Stomach (tissue), 4 donors: ENCODE results near the gene FAM227B.

Experiments
- POLR2A ChIP-seq, 4 donors: fragments of 450-650 bp; IDR thresholded peaks; one replicate each; pipeline ENCODE4 v1.6.1; 2016; ENCODE audit warnings: antibody characterized with exemption in 4 of 4, control low read depth in 2 of 4, mild to moderate bottlenecking in 1 of 4, moderate library complexity in 1 of 4
- POLR2AphosphoS5 ChIP-seq, 3 donors: sonication (generic); formaldehyde crosslinking; IDR thresholded peaks; one replicate each; pipeline ENCODE4 v1.6.1; 2016; ENCODE audit warnings: antibody characterized with exemption in 3 of 3

DNA sequence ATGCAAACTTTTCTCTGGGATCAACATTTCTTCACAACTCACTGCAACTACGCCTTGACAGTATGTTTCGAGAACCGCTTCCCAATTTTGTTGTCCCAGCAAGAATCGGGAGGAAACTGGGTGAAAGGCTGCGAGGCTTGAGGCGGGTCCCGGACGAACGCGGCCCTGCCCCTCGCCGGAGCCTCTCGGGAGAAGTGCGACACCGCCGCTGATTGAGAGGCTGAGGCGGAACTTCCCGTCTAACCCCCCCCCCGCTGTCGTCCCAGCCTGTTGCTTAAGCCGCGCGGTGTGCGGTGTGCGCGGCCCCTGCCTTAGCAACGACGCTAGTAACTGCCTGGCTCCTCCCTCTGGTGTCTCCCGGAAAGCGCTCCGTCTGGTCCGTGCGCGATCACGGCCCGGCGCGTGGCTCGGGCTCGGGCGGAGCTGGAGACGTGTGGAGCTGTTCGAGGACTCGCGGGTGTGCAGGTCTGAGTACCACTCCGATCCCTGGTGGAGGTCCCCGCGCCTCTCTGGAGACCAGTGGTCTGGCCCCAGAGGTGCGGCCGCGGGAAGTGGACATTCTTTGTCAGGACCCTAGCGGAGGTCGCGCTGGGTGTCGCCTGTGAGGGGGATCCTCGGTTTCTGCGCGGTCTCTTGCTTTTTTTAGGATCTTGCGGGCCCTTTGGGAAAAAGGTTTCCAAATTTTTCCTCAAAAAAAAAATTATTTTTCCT lies at the start of gene FAM227B, which contains the start of gene DTWD1:
- peak; percentile 90 to 98 (median 98) for TF ChIP-seq POLR2AphosphoS5 (IDR thresholded peaks at IDR 0.05)
- TF ChIP-seq POLR2A (IDR thresholded peaks at IDR 0.05), result peak in 2 of 4 donors; percentile 63 to 85
